Psoas muscle (tissue), 8 donors: ENCODE data around the gene FOXN1. TPM values are rescaled to one million over a fixed set of nuclear protein-coding genes. Genes with fewer than 3 reads are reported as not detected.
"Not testable (repeated sequence)": the region's sequence is repeated elsewhere in the genome, so short reads cannot be mapped to it uniquely, and the experiment has no call there.

Experiments
- ATAC-seq, 4 donors: fragments of 200-7000 bp; cut with Tn5 transposase; one replicate each; pipeline ENCODE4 v1.9.1; 2020; ENCODE audit warnings: moderate library complexity in 3 of 4, mild to moderate bottlenecking in 2 of 4
- DNase-seq, 2 donors: peaks; one replicate each; pipeline ENCODE4 v3.0.0-alpha.2; 2020
- H3K27ac ChIP-seq: fragments of 200-600 bp; one replicate; pipeline ENCODE4 v1.8.0; 2022
- H3K27me3 ChIP-seq, 3 donors: fragments of 200-600 bp in 1 of 3; one replicate each; pipeline versions ENCODE4 v1.6.1 to v1.8.0; 2013 to 2022; ENCODE audit warnings: low read length in 2 of 3, mild to moderate bottlenecking in 2 of 3, moderate library complexity in 1 of 3; ENCODE audit not compliant: insufficient read depth in 3 of 3
- H3K36me3 ChIP-seq, 2 donors: fragments of 200-600 bp in 1 of 2; one replicate each; pipeline versions ENCODE4 v1.6.1 to v1.8.0; 2013 to 2022; ENCODE audit warnings: low read depth in 1 of 2, mild to moderate bottlenecking in 1 of 2, moderate library complexity in 1 of 2; ENCODE audit not compliant: insufficient read depth in 1 of 2
- H3K4me1 ChIP-seq: fragments of 200-600 bp; one replicate; pipeline ENCODE4 v1.8.0; 2022
- H3K4me3 ChIP-seq: fragments of 200-600 bp; one replicate; pipeline ENCODE4 v1.8.0; 2022; ENCODE audit warnings: mild to moderate bottlenecking
- H3K9me3 ChIP-seq: fragments of 200-600 bp; one replicate; pipeline ENCODE4 v1.8.0; 2022
- CTCF ChIP-seq: fragments of 200-600 bp; IDR thresholded peaks from one replicate; pipeline ENCODE4 v1.8.0; 2022; ENCODE audit warnings: antibody characterized with exemption
- WGBS, 3 donors: extraction: QIAGEN DNeasy Blood & Tissue Kit; methylation state at CpG; one replicate each; pipeline versions ENCODE4 v1.1.6 to v1.1.7; 2013; 5-methylcytosine and 5-hydroxymethylcytosine counted together
- intact Hi-C, 2 donors: fragments of 100-400 bp; cut with DNase I; formaldehyde crosslinking; loops; one replicate each; pipeline versions ENCODE4 v1.11.0 to v1.14.2; 2022
- long read RNA-seq, 2 donors: library from polyadenylated mRNA; unstranded; transcript quantifications; one replicate each; pipeline ENCODE4 v2.0.0, GENCODE V29; 2021
- polyA plus RNA-seq, 3 donors: library from polyadenylated mRNA; stranded (reverse); fragments of 200-250 nt; gene quantifications; one replicate each; pipeline ENCODE4 v1.2.3, GENCODE V29; 2013
- total RNA-seq, 4 donors: library from RNA; stranded (reverse); fragmentation: NEBNext Ultra II Directional in 2 of 4; extraction: Animal tissue kit (Norgen Biotek cat#: 25700) in 2 of 4; gene quantifications; one replicate each; pipeline versions ENCODE4 v1.2.1 to v1.2.4, GENCODE V29; 2021 to 2023
- donor health status: healthy with polysubstance abuse.
- donor health status: DM: no; HTN: no; CAD: no; lungs with moderate emphysema.
- donor health status: Bipolar disorder and iron deficiency.
- donor health status: healthy.
- donor health status: DM: yes; HTN: yes; CAD: no.
- donor health status: DM: no; HTN: no; CAD: no.
- donor health status: DM: no; HTN: no; CAD: no.
- donor health status: DM: yes; HTN: yes; CAD: no.

Gene FOXN1, protein sequence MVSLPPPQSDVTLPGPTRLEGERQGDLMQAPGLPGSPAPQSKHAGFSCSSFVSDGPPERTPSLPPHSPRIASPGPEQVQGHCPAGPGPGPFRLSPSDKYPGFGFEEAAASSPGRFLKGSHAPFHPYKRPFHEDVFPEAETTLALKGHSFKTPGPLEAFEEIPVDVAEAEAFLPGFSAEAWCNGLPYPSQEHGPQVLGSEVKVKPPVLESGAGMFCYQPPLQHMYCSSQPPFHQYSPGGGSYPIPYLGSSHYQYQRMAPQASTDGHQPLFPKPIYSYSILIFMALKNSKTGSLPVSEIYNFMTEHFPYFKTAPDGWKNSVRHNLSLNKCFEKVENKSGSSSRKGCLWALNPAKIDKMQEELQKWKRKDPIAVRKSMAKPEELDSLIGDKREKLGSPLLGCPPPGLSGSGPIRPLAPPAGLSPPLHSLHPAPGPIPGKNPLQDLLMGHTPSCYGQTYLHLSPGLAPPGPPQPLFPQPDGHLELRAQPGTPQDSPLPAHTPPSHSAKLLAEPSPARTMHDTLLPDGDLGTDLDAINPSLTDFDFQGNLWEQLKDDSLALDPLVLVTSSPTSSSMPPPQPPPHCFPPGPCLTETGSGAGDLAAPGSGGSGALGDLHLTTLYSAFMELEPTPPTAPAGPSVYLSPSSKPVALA
- total RNA-seq (not detected), polyA plus RNA-seq (not detected)
- long read RNA-seq, donor 1, result 0 reads
- long read RNA-seq, donor 2, result 0 reads

GRCh38 chr17:28505986-28506665, at the start of gene FOXN1:
Gene FOXN1 (plus strand): TSS chr17:28506348. CDS start chr17:28523970, 17,622 bp downstream.
- Histone ChIP-seq H3K4me1 (no peaks in the 10 kb centered on the region), H3K27ac (no peak within 1 kb of the TSS), H3K4me3 (no peak within 1 kb of the TSS), H3K36me3 (no peaks in the 10 kb centered on the region), H3K27me3 (peaks cover 0 to 33% (median 3%) of the 10 kb centered on the region in 3 donors), H3K9me3 (no peaks in the 10 kb centered on the region)
- DNase-seq (no peak), ATAC-seq (no peak)
- 74 to 79% (median 77%) methylated on average over 26 to 28 of the region's 28 CpGs for WGBS, 3 donors
- intact Hi-C loops, result no loop called here
- TF ChIP-seq CTCF, result no peak

DNA sequence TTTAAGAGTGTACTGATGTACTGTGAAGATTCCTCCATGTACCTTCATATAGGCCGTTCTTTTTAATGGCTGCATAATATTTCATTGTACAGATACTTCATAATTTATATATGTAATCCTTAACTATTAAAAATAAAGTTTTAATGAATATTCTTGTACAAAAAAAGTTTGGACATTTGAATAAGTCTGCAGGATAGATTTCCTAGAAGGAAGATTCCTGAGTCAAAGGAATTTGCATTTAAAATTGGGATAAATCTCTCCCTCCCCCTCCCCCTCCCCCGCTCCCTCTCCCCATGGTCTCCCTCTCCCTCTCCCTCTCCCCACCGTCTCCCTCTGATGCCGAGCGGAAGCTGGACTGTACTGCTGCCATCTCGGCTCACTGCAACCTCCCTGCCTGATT, 48.3 kb upstream of the FOXN1 start:
- DNase-seq (no peak), ATAC-seq (no peak)
- intact Hi-C loops, result no loop called here
- Histone ChIP-seq H3K27me3 (no peaks in the 10 kb centered on the region), H3K9me3 (no peaks in the 10 kb centered on the region), H3K27ac (no peak overlapping the region), H3K4me3 (no peak overlapping the region), H3K4me1 (no peaks in the 10 kb centered on the region), H3K36me3 (no peaks in the 10 kb centered on the region)
- no peak for TF ChIP-seq CTCF
- 84 to 85% (median 85%) methylated on average over 5 to 6 of the region's 6 CpGs for WGBS, 3 donors

GRCh38 chr17:28458881-28459280, 47.3 kb upstream of the FOXN1 start:
- H3K9me3 ChIP-seq, H3K36me3 ChIP-seq, intact Hi-C loops, H3K27ac ChIP-seq, DNase-seq, H3K4me3 ChIP-seq, H3K4me1 ChIP-seq, ATAC-seq, H3K27me3 ChIP-seq: not testable (repeated sequence)
- 91 to 94% (median 93%) methylated on average over 23 to 30 of the region's 32 CpGs for WGBS, 3 donors

GRCh38 chr17:28460901-28461300, 45.2 kb upstream of the FOXN1 start:
- intact Hi-C loops, result no loop called here
- H3K36me3 ChIP-seq, result no peaks in the 10 kb centered on the region
- no peaks in the 10 kb centered on the region for H3K9me3 ChIP-seq
- no peaks in the 10 kb centered on the region for H3K27me3 ChIP-seq
- ATAC-seq, result no peak
- H3K27ac ChIP-seq, result no peak overlapping the region
- no peak overlapping the region for H3K4me3 ChIP-seq
- no peak for TF ChIP-seq CTCF
- no peaks in the 10 kb centered on the region for H3K4me1 ChIP-seq
- 89 to 90% (median 89%) methylated on average over 10 of the region's 10 CpGs for WGBS, 3 donors
- no peak for DNase-seq

DNA sequence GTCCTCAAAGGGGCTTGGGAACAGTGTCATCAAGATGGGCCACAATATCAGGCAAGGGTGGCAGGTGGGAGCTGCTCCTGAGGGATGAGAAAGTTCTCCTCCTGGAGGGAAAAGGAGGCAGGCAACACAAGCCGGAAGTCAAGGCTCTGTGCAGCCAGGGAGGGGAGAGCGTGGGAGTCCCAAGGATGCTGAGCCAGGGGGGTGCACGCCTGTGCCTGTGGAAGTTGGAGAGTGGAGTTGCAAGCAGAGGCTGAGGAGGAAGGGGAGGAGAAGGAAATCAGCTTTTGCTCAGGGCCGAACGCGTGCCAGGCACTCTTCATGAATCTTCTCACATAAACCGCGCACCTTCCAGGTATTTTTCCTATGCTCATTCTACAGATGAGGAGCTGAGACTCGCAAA, 40.1 kb upstream of the FOXN1 start:
- H3K4me1 ChIP-seq, result no peaks in the 10 kb centered on the region
- no peaks in the 10 kb centered on the region for H3K27me3 ChIP-seq
- TF ChIP-seq CTCF, result no peak
- H3K9me3 ChIP-seq, result no peaks in the 10 kb centered on the region
- no peak overlapping the region for H3K27ac ChIP-seq
- 58 to 68% (median 62%) methylated on average over 9 of the region's 9 CpGs for WGBS, 3 donors
- no peaks in the 10 kb centered on the region for H3K36me3 ChIP-seq
- intact Hi-C loops, result no loop called here
- H3K4me3 ChIP-seq, result no peak overlapping the region
- ATAC-seq, result no peak
- DNase-seq, result no peak
